HG02571 (cell line): ENCODE results near the gene TMIGD1.

Source experiments
- ATAC-seq: cut with Tn5 transposase; IDR thresholded peaks from one replicate; pipeline ENCODE4 v1.9.1; 2021; ENCODE audit warnings: mild to moderate bottlenecking, moderate library complexity; ENCODE audit not compliant: unreplicated experiment

TMIGD1 gene

GRCh38 chr17:30333503-30334360, at the start of gene TMIGD1:
TMIGD1 (minus strand) TSS chr17:30334057; CDS start chr17:30332133, 1,924 bp downstream.
- ATAC-seq = no peak

- ATAC-seq = no peak
These were observed 48.5 kb upstream of the TMIGD1 start for GRCh38 chr17:30382345-30382744.

GRCh38 chr17:30381340-30381659, 47.4 kb upstream of the TMIGD1 start:
- ATAC-seq = no peak

GRCh38 chr17:30380643-30381339, 46.9 kb upstream of the TMIGD1 start:
- no peak for ATAC-seq

GRCh38 chr17:30379903-30380381, 46.1 kb upstream of the TMIGD1 start:
- no peak for ATAC-seq

GRCh38 chr17:30379303-30379902, 45.5 kb upstream of the TMIGD1 start:
- ATAC-seq = peak; percentile 13

GRCh38 chr17:30378825-30379302, 45.0 kb upstream of the TMIGD1 start, which contains the start of gene CPD:
CPD (plus strand) TSS chr17:30378927; CDS start chr17:30378981, 54 bp downstream.
- peak; percentile 79 for ATAC-seq

- ATAC-seq = no peak
These were observed 44.5 kb upstream of the TMIGD1 start for GRCh38 chr17:30378241-30378824.

- no peak for ATAC-seq
These were observed 43.9 kb upstream of the TMIGD1 start for GRCh38 chr17:30377574-30378240.

GRCh38 chr17:30376621-30377452, 43.0 kb upstream of the TMIGD1 start:
- no peak for ATAC-seq

GRCh38 chr17:30375661-30376060, 41.8 kb upstream of the TMIGD1 start:
- ATAC-seq = no peak

- ATAC-seq = no peak
These were observed 38.9 kb upstream of the TMIGD1 start for GRCh38 chr17:30372755-30373154.

- no peak for ATAC-seq
These were observed 36.1 kb upstream of the TMIGD1 start for GRCh38 chr17:30369995-30370394.

- no peak for ATAC-seq
These were observed 35.3 kb upstream of the TMIGD1 start for GRCh38 chr17:30368912-30369720.

- ATAC-seq = no peak
These were observed 32.7 kb upstream of the TMIGD1 start for GRCh38 chr17:30366536-30366935.

- ATAC-seq = peak; percentile 58
These were observed 29.9 kb upstream of the TMIGD1 start for GRCh38 chr17:30363715-30364202.

GRCh38 chr17:30361766-30362279, 28.0 kb upstream of the TMIGD1 start:
- no peak for ATAC-seq

- no peak for ATAC-seq
These were observed 26.4 kb upstream of the TMIGD1 start for GRCh38 chr17:30360086-30360808.
